Gastroesophageal sphincter (tissue), 4 donors: Measurements from ENCODE around the gene CFAP46. TPM values are rescaled to one million over a fixed set of nuclear protein-coding genes. Genes with fewer than 3 reads are reported as not detected.
"Not testable (repeated sequence)": the region's sequence is repeated elsewhere in the genome, so short reads cannot be mapped to it uniquely, and the experiment has no call there.

Experiments
- ATAC-seq: fragments of 150-250 bp; one replicate; pipeline ENCODE4 v1.9.1; 2016; ENCODE audit warnings: mild to moderate bottlenecking, moderate library complexity
- H3K27ac ChIP-seq, 4 donors: fragments of 200-600 bp; sonication (generic) in 3 of 4; 1 replicate in 3 of 4; 2 replicates in 1 of 4; pipeline ENCODE4 v1.5.1; 2016 to 2019
- H3K27me3 ChIP-seq: fragments of 200-600 bp; sonication (generic); one replicate; pipeline ENCODE4 v1.5.1; 2019
- H3K36me3 ChIP-seq, 2 donors: fragments of 200-600 bp; sonication (generic); one replicate each; pipeline ENCODE4 v1.5.1; 2019; ENCODE audit warnings: control low read depth in 1 of 2
- H3K4me1 ChIP-seq, 3 donors: fragments of 200-600 bp; sonication (generic); 1 replicate in 2 of 3; 2 replicates in 1 of 3; pipeline ENCODE4 v1.5.1; 2016 to 2019; ENCODE audit warnings: control low read depth in 2 of 3
- H3K4me3 ChIP-seq, 2 donors: fragments of 200-600 bp; sonication (generic); one replicate each; pipeline ENCODE4 v1.5.1; 2019; ENCODE audit warnings: mild to moderate bottlenecking in 1 of 2, moderate library complexity in 1 of 2
- H3K9me3 ChIP-seq, 3 donors: fragments of 200-600 bp; sonication (generic); one replicate each; pipeline ENCODE4 v1.5.1; 2017 to 2019; ENCODE audit warnings: control low read depth in 2 of 3
- EP300 ChIP-seq: sonication (generic); formaldehyde crosslinking; IDR thresholded peaks from one replicate; pipeline ENCODE4 v1.6.1; 2017; ENCODE audit warnings: antibody characterized with exemption, mild to moderate bottlenecking
- POLR2A ChIP-seq, 2 donors: fragments of 450-650 bp; IDR thresholded peaks; one replicate each; pipeline ENCODE4 v1.6.1; 2017; ENCODE audit warnings: antibody characterized with exemption in 2 of 2, mild to moderate bottlenecking in 2 of 2, moderate library complexity in 1 of 2
- POLR2AphosphoS5 ChIP-seq: sonication (generic); formaldehyde crosslinking; IDR thresholded peaks from one replicate; pipeline ENCODE4 v1.6.1; 2017; ENCODE audit warnings: antibody characterized with exemption
- WGBS, 2 donors: methylation state at CpG; one replicate each; pipeline ENCODE4 v1.1.5; 2018; ENCODE audit warnings: low coverage in 1 of 2; 5-methylcytosine and 5-hydroxymethylcytosine counted together
- total RNA-seq, 4 donors: library from RNA; depleted of rRNA; stranded (reverse); fragments of >200 nt; gene quantifications; one replicate each; pipeline ENCODE4 v1.1.0, GENCODE V29; 2016
- TF ChIP-seq, protein P1 (sequence below), 4 experiments: fragments of 200-600 bp in 2 of 4; fragments of 450-650 bp in 2 of 4; sonication (generic) in 1 of 4; IDR thresholded peaks; one replicate each; pipeline ENCODE4 v1.5.1; 2017 to 2019; ENCODE audit warnings: antibody characterized with exemption in 4 of 4, mild to moderate bottlenecking in 2 of 4, moderate library complexity in 2 of 4

CFAP46 gene
- total RNA-seq, 4 donors from 2014 or later: 0.27 to 2.2 (median 0.30) TPM; not detected in 1

- Histone ChIP-seq H3K27me3 (peaks cover 76% of the 10 kb centered on the region), H3K4me1 (no peaks in the 10 kb centered on the region), H3K36me3 (no peaks in the 10 kb centered on the region), H3K27ac (no peak overlapping the region), H3K9me3 (peaks cover 0 to 26% (median 0%) of the 10 kb centered on the region in 3 donors), H3K4me3 (no peak overlapping the region)
- 97% methylated on average over 6 of the region's 20 CpGs; no CpG with 5 or more reads in 1 of the 2 donors for WGBS, 2 donors
- TF ChIP-seq EP300: no peak
- TF ChIP-seq POLR2A (IDR thresholded peaks at IDR 0.05): no peak
- TF ChIP-seq, protein P1, sequence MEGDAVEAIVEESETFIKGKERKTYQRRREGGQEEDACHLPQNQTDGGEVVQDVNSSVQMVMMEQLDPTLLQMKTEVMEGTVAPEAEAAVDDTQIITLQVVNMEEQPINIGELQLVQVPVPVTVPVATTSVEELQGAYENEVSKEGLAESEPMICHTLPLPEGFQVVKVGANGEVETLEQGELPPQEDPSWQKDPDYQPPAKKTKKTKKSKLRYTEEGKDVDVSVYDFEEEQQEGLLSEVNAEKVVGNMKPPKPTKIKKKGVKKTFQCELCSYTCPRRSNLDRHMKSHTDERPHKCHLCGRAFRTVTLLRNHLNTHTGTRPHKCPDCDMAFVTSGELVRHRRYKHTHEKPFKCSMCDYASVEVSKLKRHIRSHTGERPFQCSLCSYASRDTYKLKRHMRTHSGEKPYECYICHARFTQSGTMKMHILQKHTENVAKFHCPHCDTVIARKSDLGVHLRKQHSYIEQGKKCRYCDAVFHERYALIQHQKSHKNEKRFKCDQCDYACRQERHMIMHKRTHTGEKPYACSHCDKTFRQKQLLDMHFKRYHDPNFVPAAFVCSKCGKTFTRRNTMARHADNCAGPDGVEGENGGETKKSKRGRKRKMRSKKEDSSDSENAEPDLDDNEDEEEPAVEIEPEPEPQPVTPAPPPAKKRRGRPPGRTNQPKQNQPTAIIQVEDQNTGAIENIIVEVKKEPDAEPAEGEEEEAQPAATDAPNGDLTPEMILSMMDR (IDR thresholded peaks at IDR 0.05): no peak
- no peak for TF ChIP-seq POLR2AphosphoS5
- ATAC-seq: no peak
These were observed 98.1 kb downstream of the CFAP46 start for GRCh38 chr10:132844069-132844809.

- H3K4me1 ChIP-seq, ATAC-seq, H3K4me3 ChIP-seq, H3K36me3 ChIP-seq, H3K27ac ChIP-seq: not testable (repeated sequence)
- peaks cover 79% of the 10 kb centered on the region for H3K27me3 ChIP-seq
- WGBS, 2 donors: 60% methylated on average over 1 of the region's 10 CpGs; no CpG with 5 or more reads in 1 of the 2 donors
- peaks cover 0 to 26% (median 0%) of the 10 kb centered on the region in 3 donors for H3K9me3 ChIP-seq
These were observed 99.1 kb downstream of the CFAP46 start for GRCh38 chr10:132843276-132843675.

GRCh38 chr10:132842397-132842796, 100.0 kb downstream of the CFAP46 start:
- no peak overlapping the region for H3K4me3 ChIP-seq
- TF ChIP-seq, protein P1 (IDR thresholded peaks at IDR 0.05): no peak
- TF ChIP-seq POLR2A (IDR thresholded peaks at IDR 0.05) (no peak), POLR2AphosphoS5 (no peak), EP300 (no peak)
- H3K4me1 ChIP-seq: no peaks in the 10 kb centered on the region
- peaks cover 77% of the 10 kb centered on the region for H3K27me3 ChIP-seq
- H3K27ac ChIP-seq: no peak overlapping the region
- peaks cover 0 to 26% (median 0%) of the 10 kb centered on the region in 3 donors for H3K9me3 ChIP-seq
- WGBS, 2 donors: 93 to 100% methylated on average over 1 to 3 of the region's 3 CpGs
- ATAC-seq: no peak
- no peaks in the 10 kb centered on the region for H3K36me3 ChIP-seq

DNA sequence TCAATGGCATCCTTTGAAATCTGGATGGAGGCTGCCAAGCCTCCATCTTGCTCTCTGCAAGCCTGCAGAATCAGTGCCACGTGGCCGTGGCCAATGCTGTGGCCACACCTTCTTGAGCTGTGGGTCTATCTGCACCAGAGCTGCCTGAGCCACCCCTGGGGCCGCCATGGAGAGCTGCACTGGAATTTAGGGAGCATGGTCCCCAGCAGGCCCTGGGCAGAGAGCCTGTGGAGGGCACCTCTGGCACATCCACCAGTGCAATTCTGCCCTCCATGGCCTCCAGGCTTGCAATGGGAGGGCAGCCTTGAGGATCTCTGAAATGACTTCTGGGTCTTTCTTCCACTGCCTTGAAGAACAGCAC, 100.8 kb downstream of the CFAP46 start:
- TF ChIP-seq EP300: no peak
- TF ChIP-seq POLR2A (IDR thresholded peaks at IDR 0.05): no peak
- TF ChIP-seq POLR2AphosphoS5: no peak
- TF ChIP-seq, protein P1 (IDR thresholded peaks at IDR 0.05): no peak
- peaks cover 77% of the 10 kb centered on the region for H3K27me3 ChIP-seq
- no CpG with 5 or more reads among the region's 3 CpGs for WGBS, 2 donors

DNA sequence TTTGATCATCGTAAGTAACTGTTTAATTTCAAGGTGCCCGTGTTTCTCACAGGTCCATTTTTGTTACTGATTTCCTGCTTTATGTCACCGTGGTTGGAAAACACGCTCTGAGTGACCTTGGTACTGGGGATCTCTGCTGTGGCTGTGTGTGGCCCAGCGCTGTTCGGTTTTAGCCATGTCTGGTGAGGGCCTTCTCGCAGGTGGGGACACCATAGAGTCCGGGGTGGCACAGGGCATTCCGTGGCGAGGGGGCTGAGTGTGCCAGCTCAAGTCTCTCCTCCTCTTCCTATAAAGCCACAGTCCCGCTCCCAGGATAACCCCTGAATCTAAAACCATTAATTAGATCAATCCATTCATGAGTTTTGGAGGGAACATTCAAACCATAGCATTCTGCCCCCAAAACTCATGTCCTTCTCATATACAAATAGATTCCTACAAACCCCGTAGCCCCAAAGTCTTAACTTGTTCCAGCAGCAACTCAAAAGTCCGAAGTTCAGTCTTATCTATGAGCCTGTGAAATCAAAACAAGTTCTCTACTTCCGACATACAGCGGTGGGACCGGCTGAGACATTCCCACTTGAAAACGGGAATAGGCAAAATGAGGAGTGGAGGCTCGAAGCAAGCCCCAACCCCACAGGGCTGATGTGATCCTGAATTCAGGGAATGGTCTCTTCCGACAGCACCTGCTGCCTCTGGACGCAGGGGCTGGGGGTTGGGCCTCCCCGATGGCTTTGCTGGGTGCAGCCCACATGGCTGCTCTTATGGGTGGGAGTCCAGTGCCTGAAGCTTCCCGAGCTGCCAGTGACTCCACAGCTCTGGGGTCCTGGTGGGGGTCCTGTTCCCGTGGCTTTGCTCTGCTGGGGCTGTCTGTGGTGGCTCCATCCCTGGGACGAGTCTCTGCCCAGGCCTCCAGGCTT, 101.4 kb downstream of the CFAP46 start:
- TF ChIP-seq, protein P1 (IDR thresholded peaks at IDR 0.05): no peak
- no peak for TF ChIP-seq POLR2A (IDR thresholded peaks at IDR 0.05)
- no peak for TF ChIP-seq EP300
- no peak for TF ChIP-seq POLR2AphosphoS5
- no peak overlapping the region for H3K4me3 ChIP-seq
- H3K9me3 ChIP-seq: peaks cover 0 to 26% (median 0%) of the 10 kb centered on the region in 3 donors
- ATAC-seq: no peak
- peaks cover 0 to 10% (median 0%) of the 10 kb centered on the region in 3 donors for H3K4me1 ChIP-seq
- H3K36me3 ChIP-seq: no peaks in the 10 kb centered on the region
- 81 to 91% methylated on average over 9 of the region's 24 CpGs for WGBS, 2 donors
- H3K27ac ChIP-seq: no peak overlapping the region
- peaks cover 77% of the 10 kb centered on the region for H3K27me3 ChIP-seq

More for the DNA sequence above, 100.8 kb downstream of the CFAP46 start:
- peaks cover 0 to 26% (median 0%) of the 10 kb centered on the region in 3 donors for H3K9me3 ChIP-seq
- no peak for ATAC-seq
- H3K4me1 ChIP-seq: peaks cover 0 to 7% (median 0%) of the 10 kb centered on the region in 3 donors
- no peak overlapping the region for H3K4me3 ChIP-seq
- no peaks in the 10 kb centered on the region for H3K36me3 ChIP-seq
- no peak overlapping the region for H3K27ac ChIP-seq
